B cell (primary cell): Measurements from ENCODE around the gene SCRT2. TPM values are rescaled to one million over a fixed set of nuclear protein-coding genes. Genes with fewer than 3 reads are reported as not detected.

Experiments
- ATAC-seq: fragments of 200-7000 bp; cut with Tn5 transposase; one replicate; pipeline ENCODE4 v1.10.0; 2021; ENCODE audit warnings: low read depth, mild to moderate bottlenecking, moderate number of reproducible peaks, moderate library complexity
- CTCF ChIA-PET: fragments of 350-600 bp; sonication (Branson Sonifier 250); formaldehyde crosslinking; loops from one replicate; lab custom pipeline; 2021; ENCODE audit warnings: antibody characterized with exemption, inconsistent platforms; lab: Charles Lee
- POLR2A ChIA-PET: fragments of 350-600 bp; sonication (Branson Sonifier 250); formaldehyde crosslinking; loops from one replicate; lab custom pipeline; 2021; ENCODE audit warnings: antibody characterized with exemption; lab: Charles Lee
- DNase-seq: peaks from one replicate; pipeline ENCODE4 v3.0.0; 2013
- H2AFZ ChIP-seq: 2 replicates; pipeline ENCODE4 v1.6.1; 2012; ENCODE audit warnings: mild to moderate bottlenecking, low read depth, low read length; ENCODE audit not compliant: insufficient read depth, poor library complexity, severe bottlenecking
- H3K27ac ChIP-seq, 2 donors: 1 replicate in 1 of 2; 2 replicates in 1 of 2; pipeline ENCODE4 v1.5.1; 2012 to 2013; ENCODE audit warnings: low read length in 2 of 2, mild to moderate bottlenecking in 2 of 2, moderate library complexity in 1 of 2
- H3K27me3 ChIP-seq, 4 experiments: fragments of 200-600 bp in 1 of 4; sonication (generic) in 1 of 4; replicated peaks in 1 of 4; 1 replicate in 2 of 4; 2 replicates in 2 of 4; pipeline versions ENCODE4 v1.6.1 to v1.7.0; 2013 to 2016; ENCODE audit warnings: low read length in 3 of 4, mild to moderate bottlenecking in 2 of 4, mixed read lengths in 1 of 4, moderate library complexity in 1 of 4; ENCODE audit not compliant: insufficient read depth in 4 of 4, control insufficient read depth in 3 of 4; ENCODE audit errors: control extremely low read depth in 1 of 4
- H3K36me3 ChIP-seq, 2 experiments: replicated peaks in 1 of 2; 1 replicate in 1 of 2; 2 replicates in 1 of 2; pipeline versions ENCODE4 v1.6.1 to v1.7.1; 2013; ENCODE audit warnings: low read length in 1 of 2; ENCODE audit not compliant: insufficient read depth in 2 of 2, control insufficient read depth in 1 of 2; ENCODE audit errors: control extremely low read depth in 1 of 2, extremely low read depth in 1 of 2
- H3K4me1 ChIP-seq, 2 donors: fragments of 200-600 bp in 1 of 2; sonication (generic) in 1 of 2; 1 replicate in 1 of 2; 2 replicates in 1 of 2; pipeline versions ENCODE4 v1.5.1 to v1.6.1; 2013 to 2017; ENCODE audit warnings: low read length in 2 of 2; ENCODE audit not compliant: control insufficient read depth in 2 of 2, insufficient read depth in 2 of 2
- H3K4me2 ChIP-seq: replicated peaks from 2 replicates; pipeline ENCODE3; 2012; ENCODE audit warnings: mild to moderate bottlenecking, low read depth, low read length; ENCODE audit not compliant: poor library complexity, severe bottlenecking
- H3K4me3 ChIP-seq, 5 experiments: fragments of 200-600 bp in 1 of 5; sonication (generic) in 1 of 5; 1 replicate in 3 of 5; 2 replicates in 2 of 5; pipeline versions ENCODE4 v1.5.1 to v1.7.0; 2011 to 2016; ENCODE audit warnings: low read length in 4 of 5, mild to moderate bottlenecking in 4 of 5, low read depth in 2 of 5, control low read depth in 1 of 5, moderate library complexity in 1 of 5; ENCODE audit not compliant: insufficient read depth in 1 of 5; ENCODE audit errors: control extremely low read depth in 1 of 5, extremely low read depth in 1 of 5
- H3K79me2 ChIP-seq: fragments of 200-600 bp; sonication (generic); one replicate; pipeline ENCODE4 v1.6.0; 2016; ENCODE audit warnings: low read length; ENCODE audit not compliant: control insufficient read depth, insufficient read depth
- H3K9ac ChIP-seq: fragments of 200-600 bp; sonication (generic); 2 replicates; pipeline ENCODE4 v1.6.1; 2017; ENCODE audit warnings: mild to moderate bottlenecking, low read length, moderate library complexity
- H3K9me3 ChIP-seq, 3 donors: one replicate each; pipeline versions ENCODE4 v1.6.1 to v1.7.1; 2013; ENCODE audit warnings: low read length in 2 of 3; ENCODE audit not compliant: control insufficient read depth in 2 of 3, insufficient read depth in 1 of 3; ENCODE audit errors: control extremely low read depth in 1 of 3
- H4K20me1 ChIP-seq: 2 replicates; pipeline ENCODE4 v1.6.0; 2012; ENCODE audit warnings: mild to moderate bottlenecking, low read length; ENCODE audit not compliant: insufficient read depth, control insufficient read depth, poor library complexity, severe bottlenecking
- H3K27ac Mint-ChIP-seq: one replicate; pipeline ENCODE4 v1.8.0; 2021; ENCODE audit warnings: mixed read lengths
- H3K27me3 Mint-ChIP-seq: one replicate; pipeline ENCODE4 v1.8.0; 2021; ENCODE audit warnings: mixed read lengths
- H3K4me1 Mint-ChIP-seq: one replicate; pipeline ENCODE4 v1.8.0; 2021; ENCODE audit warnings: mixed read lengths
- H3K4me3 Mint-ChIP-seq: one replicate; pipeline ENCODE4 v1.8.0; 2021; ENCODE audit warnings: mixed read lengths
- H3K9me3 Mint-ChIP-seq: one replicate; pipeline ENCODE4 v1.8.0; 2022; ENCODE audit warnings: mixed read lengths; ENCODE audit not compliant: insufficient read depth
- CTCF ChIP-seq: fragments of 200-600 bp; IDR thresholded peaks from one replicate; pipeline ENCODE4 v1.8.0; 2022; ENCODE audit warnings: antibody characterized with exemption, mild to moderate bottlenecking
- EZH2 ChIP-seq: IDR thresholded peaks from 2 replicates; pipeline ENCODE4 v1.6.1; 2012; ENCODE audit warnings: borderline replicate concordance, low read depth, mild to moderate bottlenecking, moderate library complexity, low read length; ENCODE audit not compliant: insufficient read depth, poor library complexity, severe bottlenecking
- WGBS: methylation state at CpG from one replicate; pipeline ENCODE4 v1.1.5; 2013; ENCODE audit warnings: missing lambda C conversion rate; ENCODE audit not compliant: insufficient coverage; 5-methylcytosine and 5-hydroxymethylcytosine counted together
- intact Hi-C: fragments of 100-400 bp; cut with micrococcal nuclease; formaldehyde crosslinking; loops from one replicate; pipeline ENCODE4 v1.10.0; 2022
- polyA plus RNA-seq: library from polyadenylated mRNA; depleted of rRNA; stranded (reverse); fragments of >200 nt; gene quantifications from 2 replicates; pipeline ENCODE4 v1.2.3, GENCODE V29; 2012
- total RNA-seq, 2 donors: library from RNA; stranded (reverse); fragments of 120-200 nt in 1 of 2; gene quantifications; 1 replicate in 1 of 2; 2 replicates in 1 of 2; pipeline versions ENCODE4 v1.2.3 to v1.2.4, GENCODE V29; 2013 to 2022

Gene SCRT2
- total and polyA plus RNA-seq, 2 donors (not counting 1 experiment from before 2014, with no cell fraction given), result not detected

- intact Hi-C loops, result no loop called here
- CTCF ChIA-PET, result no interaction called here
- DNase-seq (no peak), ATAC-seq (no peak)
- Histone ChIP-seq H3K4me3 (no peak overlapping the region), H3K4me2 (no peak overlapping the region), H3K36me3 (no peaks in the 10 kb centered on the region), H3K27ac (no peak overlapping the region), H3K9me3 (peaks cover 0 to 4% (median 0%) of the 10 kb centered on the region in 3 donors), H3K9ac (no peak overlapping the region), H3K79me2 (no peaks in the 10 kb centered on the region), H3K4me1 (no peaks in the 10 kb centered on the region), H4K20me1 (no peaks in the 10 kb centered on the region), H3K27me3 (peaks cover 0 to 19% (median 4%) of the 10 kb centered on the region in 4 experiments), H2AFZ (no peak overlapping the region)
- 100% methylated on average over 2 of the region's 4 CpGs for WGBS
- H3K9me3 Mint-ChIP-seq, result no peaks in the 10 kb centered on the region
- no peak overlapping the region for H3K27ac Mint-ChIP-seq
- no peaks in the 10 kb centered on the region for H3K4me1 Mint-ChIP-seq
- no peak overlapping the region for H3K4me3 Mint-ChIP-seq
- POLR2A ChIA-PET, result no interaction called here
- peaks cover 58% of the 10 kb centered on the region for H3K27me3 Mint-ChIP-seq
- TF ChIP-seq EZH2 (no peak), CTCF (no peak)
Measured at GRCh38 chr20:721876-722275, 46.3 kb upstream of the SCRT2 start.

GRCh38 chr20:719816-720215 is 44.2 kb upstream of the SCRT2 start:
- CTCF ChIA-PET, result no interaction called here
- WGBS, result 82% methylated on average over 9 of the region's 11 CpGs
- Mint-ChIP-seq H3K4me3 (no peak overlapping the region), H3K4me1 (no peaks in the 10 kb centered on the region), H3K27me3 (peaks cover 49% of the 10 kb centered on the region), H3K27ac (no peak overlapping the region), H3K9me3 (no peaks in the 10 kb centered on the region)
- Histone ChIP-seq H3K79me2 (no peaks in the 10 kb centered on the region), H3K4me1 (no peaks in the 10 kb centered on the region), H3K4me3 (no peak overlapping the region), H3K9me3 (peaks cover 0 to 4% (median 0%) of the 10 kb centered on the region in 3 donors), H4K20me1 (no peaks in the 10 kb centered on the region), H2AFZ (no peak overlapping the region), H3K9ac (no peak overlapping the region), H3K4me2 (no peak overlapping the region), H3K27me3 (peaks cover 0 to 12% (median under 1%) of the 10 kb centered on the region in 4 experiments), H3K36me3 (no peaks in the 10 kb centered on the region), H3K27ac (no peak overlapping the region)
- POLR2A ChIA-PET, result no interaction called here
- ATAC-seq, result no peak
- intact Hi-C loops, result no loop called here
- DNase-seq, result no peak
- TF ChIP-seq CTCF (no peak), EZH2 (no peak)
